ENCODE results near the gene FAM3A. TPM values are rescaled to one million over a fixed set of nuclear protein-coding genes. Genes with fewer than 3 reads are reported as not detected.

FAM3A gene
- total and polyA plus RNA-seq, 3 experiments from 2014 or later: 28.4 to 29.6 (median 29.4) TPM

DNA sequence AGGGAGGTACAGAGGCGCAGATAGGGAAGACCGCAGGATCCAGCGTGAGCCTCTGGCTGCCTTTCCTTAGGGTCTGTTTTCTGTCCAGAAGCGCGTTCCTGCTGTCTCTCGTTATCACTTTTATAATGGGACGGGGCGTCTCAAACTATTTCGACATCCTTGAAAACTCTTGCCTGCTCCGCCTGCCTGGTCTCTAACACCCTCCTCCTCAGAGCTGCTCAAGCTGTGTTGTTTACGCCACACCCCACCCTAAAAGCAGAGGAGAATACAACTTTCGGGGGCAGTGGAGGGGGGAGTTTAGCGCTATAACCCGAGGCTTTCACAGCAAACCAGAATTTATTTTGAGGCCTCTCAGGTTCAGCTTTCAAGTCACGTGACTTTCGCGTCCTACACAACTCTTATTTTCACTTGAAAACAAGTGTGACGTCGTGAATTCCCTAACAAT, 646 bp upstream of the FAM3A start:
- Mint-ChIP-seq H3K36me3 (peaks cover 0 to 3% (median 0%) of the 10 kb centered on the region in 3 donors), H3K4me1 (peaks cover 15 to 26% (median 17%) of the 10 kb centered on the region in 3 donors), H3K9me3 (no peaks in the 10 kb centered on the region), H3K27me3 (peaks cover 0 to 3% of the 10 kb centered on the region in 2 donors), H3K27ac (peak overlapping the region; percentile 79 to 94 (median 91)), H3K4me3 (peak overlapping the region; percentile 80 to 91 (median 86))
- peaks cover 19% of the 10 kb centered on the region for H3K4me1 ChIP-seq (ENCODE audit: insufficient read depth, low read length)
- POLR2A ChIA-PET: interaction anchor here (0.6 to 2.6 kb wide), 7 partner anchors 9 to 588 kb away, joined by 3 to 16 read pairs (median 3); partner anchors contain the start of gene SLC10A3
- CTCF ChIA-PET: interaction anchor here (0.7 to 1.3 kb wide), 5 partner anchors 11 to 118 kb away, joined by 3 read pairs; partner anchors contain the start of gene SLC10A3
- H3K9me3 ChIP-seq (ENCODE audit: low read length): no peaks in the 10 kb centered on the region
- peak overlapping the region; percentile 67 for H3K4me3 ChIP-seq (ENCODE audit: low read length)
- no peaks in the 10 kb centered on the region for H3K27me3 ChIP-seq (ENCODE audit: insufficient read depth, low read length, poor library complexity, severe bottlenecking)
- DNase-seq: peak in 1 of 5 donors; percentile 35
- H3K36me3 ChIP-seq (ENCODE audit: insufficient read depth, low read length): no peaks in the 10 kb centered on the region
- peak overlapping the region; percentile 54 for H3K27ac ChIP-seq (ENCODE audit: low read depth, low read length)

DNA sequence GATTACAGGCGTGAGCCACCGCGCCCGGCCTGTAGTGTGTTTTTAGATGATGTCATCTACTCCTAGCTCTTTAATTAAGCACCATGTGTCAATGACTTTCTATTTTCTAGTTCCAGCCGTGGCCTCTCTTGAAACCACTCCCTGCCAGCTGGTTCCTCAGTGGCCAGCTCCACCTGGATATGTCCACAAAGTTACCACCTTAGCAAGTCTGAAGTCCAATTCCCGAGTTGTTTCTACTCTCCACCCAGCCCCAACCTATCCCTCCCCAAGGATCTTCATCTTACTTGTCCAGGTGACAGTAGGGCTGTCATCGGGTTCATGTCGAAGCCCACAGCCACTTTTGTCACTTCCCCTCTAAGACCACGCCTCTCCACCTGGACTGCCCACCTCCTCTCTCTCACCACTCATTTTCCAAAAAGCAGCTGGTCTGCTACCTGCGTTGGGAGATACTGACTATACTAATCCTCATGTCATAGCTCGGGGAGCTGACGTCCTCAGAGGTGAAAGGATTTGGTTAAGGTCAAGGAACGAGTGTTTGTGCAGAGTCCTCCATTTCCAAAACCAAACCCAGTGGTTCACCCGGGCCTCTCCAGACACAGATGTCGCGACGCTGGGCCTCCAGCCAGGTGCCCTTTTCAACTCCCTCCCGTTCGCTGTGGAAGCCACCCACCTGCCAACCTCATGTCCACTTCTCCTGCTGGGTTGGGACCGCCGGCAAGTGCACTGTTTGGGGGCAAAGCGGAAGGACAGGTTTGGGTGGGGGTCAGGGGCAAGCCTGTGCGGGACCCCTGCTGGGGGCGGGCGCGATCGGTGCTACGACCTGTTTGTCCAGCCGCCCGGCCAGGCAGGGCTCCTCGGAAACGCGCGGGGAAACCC, 704 bp downstream of the FAM3A start:
- peaks cover 27% of the 10 kb centered on the region for H3K4me1 ChIP-seq (ENCODE audit: insufficient read depth, low read length)
- DNase-seq: peak in 1 of 5 donors; percentile 49
- ChIA-PET POLR2A (interaction anchor here (2.6 kb wide), 1 partner anchor 25 kb away, joined by 16 read pairs; the partner anchor contains the start of gene SLC10A3), CTCF (interaction anchor here (1.2 to 1.4 kb wide), 2 partner anchors 12 to 23 kb away, joined by 3 to 4 read pairs; no protein-coding TSS in a partner anchor)
- Mint-ChIP-seq H3K4me1 (peaks cover 23 to 36% (median 28%) of the 10 kb centered on the region in 3 donors), H3K27me3 (peaks cover 0 to 3% of the 10 kb centered on the region in 2 donors), H3K4me3 (peak overlapping the region; percentile 72 to 90 (median 84)), H3K36me3 (peaks cover 0 to 6% (median 2%) of the 10 kb centered on the region in 3 donors), H3K9me3 (no peaks in the 10 kb centered on the region), H3K27ac (peak overlapping the region; percentile 87 to 97 (median 92))
- H3K36me3 ChIP-seq (ENCODE audit: insufficient read depth, low read length): no peaks in the 10 kb centered on the region
- H3K27ac ChIP-seq (ENCODE audit: low read depth, low read length): peak overlapping the region; percentile 67
- H3K9me3 ChIP-seq (ENCODE audit: low read length): no peaks in the 10 kb centered on the region
- no peaks in the 10 kb centered on the region for H3K27me3 ChIP-seq (ENCODE audit: insufficient read depth, low read length, poor library complexity, severe bottlenecking)
- H3K4me3 ChIP-seq (ENCODE audit: low read length): peak overlapping the region; percentile 56

DNA sequence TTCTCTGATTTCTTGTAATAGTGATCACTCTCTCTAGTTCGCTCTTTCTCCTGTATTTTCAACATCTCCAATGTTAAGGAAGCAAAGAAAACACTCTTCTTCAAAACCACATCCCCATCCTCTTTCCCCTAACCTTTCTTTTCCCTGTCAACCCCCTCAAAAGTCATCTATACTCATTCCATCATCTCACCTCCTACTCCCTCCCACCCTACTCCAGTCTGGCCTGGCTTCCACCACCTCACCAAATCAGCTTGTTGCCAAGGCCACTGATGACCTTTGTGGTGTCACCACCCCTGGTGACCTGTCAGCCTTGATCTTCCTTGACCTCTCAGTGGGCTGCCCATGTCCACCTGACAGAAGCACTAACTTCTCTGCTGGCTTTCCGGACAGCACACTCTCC, 2.3 kb downstream of the FAM3A start:
- Histone ChIP-seq H3K9me3 (ENCODE audit: low read length) (no peaks in the 10 kb centered on the region), H3K4me1 (ENCODE audit: insufficient read depth, low read length) (peaks cover 27% of the 10 kb centered on the region), H3K4me3 (ENCODE audit: low read length) (no peak overlapping the region), H3K36me3 (ENCODE audit: insufficient read depth, low read length) (no peaks in the 10 kb centered on the region), H3K27ac (ENCODE audit: low read depth, low read length) (no peak overlapping the region), H3K27me3 (ENCODE audit: insufficient read depth, low read length, poor library complexity, severe bottlenecking) (no peaks in the 10 kb centered on the region)
- Mint-ChIP-seq H3K27me3 (no peaks in the 10 kb centered on the region), H3K27ac (peak overlapping the region in 7 of 8 donors; percentile 3 to 71 (median 43)), H3K9me3 (no peaks in the 10 kb centered on the region), H3K4me3 (peak overlapping the region in 3 of 7 donors; percentile 22 to 74 (median 37)), H3K4me1 (peaks cover 23 to 36% (median 28%) of the 10 kb centered on the region in 3 donors), H3K36me3 (peaks cover 6 to 18% (median 7%) of the 10 kb centered on the region in 3 donors)
- ChIA-PET CTCF (no interaction called here), POLR2A (no interaction called here)
- no peak for DNase-seq

DNA sequence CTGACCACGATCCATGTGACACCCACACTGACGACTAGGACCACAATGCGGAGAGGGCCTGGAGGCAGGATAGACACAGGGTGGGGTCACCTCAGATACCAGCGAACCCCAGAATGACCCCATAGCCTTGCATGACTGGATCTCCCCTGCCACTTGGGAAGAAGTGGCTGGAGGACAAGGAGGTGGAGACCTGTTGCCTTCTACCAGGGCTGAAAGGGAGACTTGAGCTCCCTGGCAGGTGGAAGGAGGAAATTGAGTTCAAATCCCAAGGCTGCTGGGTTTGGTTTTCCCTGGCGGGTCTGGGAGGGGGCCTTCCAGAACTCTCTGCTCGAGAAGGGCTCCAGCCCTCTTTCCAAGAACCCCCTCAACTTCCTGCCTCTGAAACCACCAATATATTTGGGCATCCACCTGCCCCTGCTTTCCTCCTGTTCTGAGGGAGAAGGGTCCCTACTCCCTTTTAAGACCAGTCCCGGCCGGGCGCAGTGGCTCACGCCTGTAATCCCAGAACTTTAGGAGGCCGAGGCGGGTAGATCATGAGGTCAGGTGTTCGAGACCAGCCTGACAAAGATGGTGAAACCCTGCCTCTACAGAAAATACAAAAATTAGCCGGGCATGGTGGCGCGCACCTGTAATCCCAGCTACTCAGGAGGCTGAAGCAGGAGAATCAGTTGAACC, 3.0 kb downstream of the FAM3A start:
- ChIA-PET CTCF (interaction anchor here (1.2 kb wide), 1 partner anchor 14 kb away, joined by 3 read pairs; no protein-coding TSS in a partner anchor), POLR2A (no interaction called here)
- H3K9me3 ChIP-seq (ENCODE audit: low read length): no peaks in the 10 kb centered on the region
- H3K4me1 Mint-ChIP-seq: peaks cover 23 to 36% (median 28%) of the 10 kb centered on the region in 3 donors
- H3K27ac Mint-ChIP-seq: peak overlapping the region in 2 of 8 donors; percentile 17 to 36
- no peaks in the 10 kb centered on the region for H3K27me3 ChIP-seq (ENCODE audit: insufficient read depth, low read length, poor library complexity, severe bottlenecking)
- peak overlapping the region in 1 of 7 donors; percentile 66 for H3K4me3 Mint-ChIP-seq
- H3K27ac ChIP-seq (ENCODE audit: low read depth, low read length): no peak overlapping the region
- H3K27me3 Mint-ChIP-seq: no peaks in the 10 kb centered on the region
- DNase-seq: no peak
- peaks cover 0 to 2% (median 0%) of the 10 kb centered on the region in 5 donors for H3K9me3 Mint-ChIP-seq
- H3K4me1 ChIP-seq (ENCODE audit: insufficient read depth, low read length): peaks cover 27% of the 10 kb centered on the region
- H3K36me3 ChIP-seq (ENCODE audit: insufficient read depth, low read length): no peaks in the 10 kb centered on the region
- no peak overlapping the region for H3K4me3 ChIP-seq (ENCODE audit: low read length)
- H3K36me3 Mint-ChIP-seq: peaks cover 6 to 22% (median 9%) of the 10 kb centered on the region in 3 donors

DNA sequence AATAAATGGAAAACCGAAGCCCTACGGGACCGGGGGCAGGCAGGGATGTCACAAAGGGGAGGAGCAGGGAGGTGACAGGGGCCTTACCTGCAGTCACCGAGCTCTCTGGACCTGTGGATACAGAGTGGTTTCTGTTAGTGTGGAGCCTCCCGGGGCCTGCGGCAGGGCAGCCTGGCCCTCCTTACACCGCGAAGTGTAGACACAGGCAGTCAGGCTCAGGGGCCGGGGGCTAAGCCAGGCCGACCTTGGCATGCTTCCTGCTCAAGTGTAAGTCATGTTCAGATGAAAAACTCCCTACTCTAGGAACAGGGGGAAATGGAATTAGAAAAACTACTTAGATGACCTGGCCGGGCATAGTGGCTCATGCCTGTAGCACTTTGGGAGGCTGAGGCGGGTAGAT, 4.3 kb downstream of the FAM3A start:
- DNase-seq: no peak
- peaks cover 23% of the 10 kb centered on the region for H3K4me1 ChIP-seq (ENCODE audit: insufficient read depth, low read length)
- H3K27ac ChIP-seq (ENCODE audit: low read depth, low read length): peak overlapping the region; percentile 51
- H3K4me1 Mint-ChIP-seq: peaks cover 23 to 34% (median 28%) of the 10 kb centered on the region in 3 donors
- H3K9me3 Mint-ChIP-seq: peaks cover 0 to 2% (median 0%) of the 10 kb centered on the region in 5 donors
- H3K9me3 ChIP-seq (ENCODE audit: low read length): no peaks in the 10 kb centered on the region
- POLR2A ChIA-PET: interaction anchor here (0.5 kb wide), 1 partner anchor 9 kb away, joined by 8 read pairs; no protein-coding TSS in a partner anchor
- CTCF ChIA-PET: interaction anchor here (0.6 to 1.2 kb wide), 2 partner anchors 15 to 541 kb away, joined by 3 read pairs; partner anchors contain the start of gene HCFC1
- no peaks in the 10 kb centered on the region for H3K27me3 ChIP-seq (ENCODE audit: insufficient read depth, low read length, poor library complexity, severe bottlenecking)
- H3K36me3 Mint-ChIP-seq: peaks cover 6 to 24% (median 9%) of the 10 kb centered on the region in 3 donors
- no peak overlapping the region for H3K4me3 ChIP-seq (ENCODE audit: low read length)
- H3K27ac Mint-ChIP-seq: peak overlapping the region; percentile 40 to 88 (median 77)
- H3K4me3 Mint-ChIP-seq: peak overlapping the region in 3 of 7 donors; percentile 15 to 59 (median 31)
- H3K27me3 Mint-ChIP-seq: no peaks in the 10 kb centered on the region
- H3K36me3 ChIP-seq (ENCODE audit: insufficient read depth, low read length): no peaks in the 10 kb centered on the region

DNA sequence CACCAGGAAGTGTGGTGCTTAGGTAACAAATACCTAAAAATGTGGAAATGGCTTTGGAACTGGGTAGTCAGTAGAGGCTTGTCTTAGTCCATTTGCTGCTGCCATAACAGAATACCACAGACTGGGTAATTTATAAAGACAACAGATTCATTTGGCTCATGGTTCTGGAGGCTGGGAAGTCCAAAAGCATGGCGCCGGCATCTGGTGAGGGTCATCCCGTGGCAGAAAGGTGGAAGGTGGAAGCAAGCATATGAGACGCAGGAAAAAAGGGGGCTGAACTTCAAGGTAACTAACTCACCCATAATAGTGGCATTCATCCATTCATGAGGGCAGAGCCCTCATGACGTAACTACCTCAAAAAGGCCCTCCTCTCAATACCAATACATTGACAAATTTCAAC, 6.6 kb downstream of the FAM3A start:
- Histone ChIP-seq H3K36me3 (ENCODE audit: insufficient read depth, low read length) (peaks cover 4% of the 10 kb centered on the region), H3K4me1 (ENCODE audit: insufficient read depth, low read length) (peaks cover 13% of the 10 kb centered on the region), H3K27me3 (ENCODE audit: insufficient read depth, low read length, poor library complexity, severe bottlenecking) (no peaks in the 10 kb centered on the region), H3K27ac (ENCODE audit: low read depth, low read length) (no peak overlapping the region), H3K4me3 (ENCODE audit: low read length) (no peak overlapping the region), H3K9me3 (ENCODE audit: low read length) (no peaks in the 10 kb centered on the region)
- H3K4me1 Mint-ChIP-seq: peaks cover 13 to 23% (median 22%) of the 10 kb centered on the region in 3 donors
- H3K36me3 Mint-ChIP-seq: peaks cover 6 to 35% (median 9%) of the 10 kb centered on the region in 3 donors
- CTCF ChIA-PET: no interaction called here
- POLR2A ChIA-PET: no interaction called here
- no peak overlapping the region for H3K4me3 Mint-ChIP-seq
- peaks cover 0 to 2% (median 0%) of the 10 kb centered on the region in 5 donors for H3K9me3 Mint-ChIP-seq
- peaks cover 0 to 1% of the 10 kb centered on the region in 2 donors for H3K27me3 Mint-ChIP-seq
- peak overlapping the region in 1 of 8 donors; percentile 52 for H3K27ac Mint-ChIP-seq
- no peak for DNase-seq

DNA sequence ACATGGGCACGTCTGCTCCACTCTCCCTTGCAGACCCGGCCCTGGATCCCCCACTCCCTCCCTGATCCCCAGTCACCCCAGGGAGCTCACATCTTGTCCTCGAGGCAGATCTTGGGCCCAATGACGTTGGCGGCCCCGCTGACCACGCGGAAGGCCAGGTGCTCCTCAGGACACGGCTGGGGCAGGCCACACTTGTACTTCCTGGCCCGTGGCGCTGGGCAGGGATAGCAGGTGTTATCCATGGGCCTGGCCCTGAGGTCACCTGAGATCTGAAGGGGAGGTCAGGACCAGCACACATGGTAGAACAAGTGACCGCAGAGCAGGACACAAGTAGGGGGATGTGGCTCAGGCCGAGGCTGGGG, 7.7 kb downstream of the FAM3A start:
- CTCF ChIA-PET: no interaction called here
- H3K4me1 Mint-ChIP-seq: peaks cover 12 to 16% (median 14%) of the 10 kb centered on the region in 3 donors

More for the DNA sequence above, 7.7 kb downstream of the FAM3A start:
- peaks cover 6 to 32% (median 9%) of the 10 kb centered on the region in 3 donors for H3K36me3 Mint-ChIP-seq
- H3K9me3 ChIP-seq (ENCODE audit: low read length): no peaks in the 10 kb centered on the region
- H3K27ac Mint-ChIP-seq: peak overlapping the region in 2 of 8 donors; percentile 54 to 66
- H3K36me3 ChIP-seq (ENCODE audit: insufficient read depth, low read length): peaks cover 4% of the 10 kb centered on the region
- no peak for DNase-seq
- no peak overlapping the region for H3K27ac ChIP-seq (ENCODE audit: low read depth, low read length)
- peaks cover 10% of the 10 kb centered on the region for H3K4me1 ChIP-seq (ENCODE audit: insufficient read depth, low read length)
- no peak overlapping the region for H3K4me3 Mint-ChIP-seq
- H3K9me3 Mint-ChIP-seq: peaks cover 0 to 2% (median 0%) of the 10 kb centered on the region in 5 donors
- peaks cover 0 to 1% of the 10 kb centered on the region in 2 donors for H3K27me3 Mint-ChIP-seq
- no peaks in the 10 kb centered on the region for H3K27me3 ChIP-seq (ENCODE audit: insufficient read depth, low read length, poor library complexity, severe bottlenecking)
- POLR2A ChIA-PET: interaction anchor here (0.6 kb wide), 1 partner anchor 13 kb away, joined by 4 read pairs; no protein-coding TSS in a partner anchor
- no peak overlapping the region for H3K4me3 ChIP-seq (ENCODE audit: low read length)

Data from CD8-positive, alpha-beta memory T cell (primary cell).